Jurkat, Clone E6-1 (cell line): ENCODE measurements around the gene SUN1.

Experiments used
- DNase-seq: peaks from one replicate; pipeline ENCODE4 v3.0.0-alpha.2; 2011; ENCODE audit warnings: low read depth, low spot score
- H3K4me3 ChIP-seq: 2 replicates; pipeline ENCODE4 v1.5.1; 2011; ENCODE audit warnings: mild to moderate bottlenecking, low read length, control low read depth, moderate library complexity

Gene SUN1

DNA sequence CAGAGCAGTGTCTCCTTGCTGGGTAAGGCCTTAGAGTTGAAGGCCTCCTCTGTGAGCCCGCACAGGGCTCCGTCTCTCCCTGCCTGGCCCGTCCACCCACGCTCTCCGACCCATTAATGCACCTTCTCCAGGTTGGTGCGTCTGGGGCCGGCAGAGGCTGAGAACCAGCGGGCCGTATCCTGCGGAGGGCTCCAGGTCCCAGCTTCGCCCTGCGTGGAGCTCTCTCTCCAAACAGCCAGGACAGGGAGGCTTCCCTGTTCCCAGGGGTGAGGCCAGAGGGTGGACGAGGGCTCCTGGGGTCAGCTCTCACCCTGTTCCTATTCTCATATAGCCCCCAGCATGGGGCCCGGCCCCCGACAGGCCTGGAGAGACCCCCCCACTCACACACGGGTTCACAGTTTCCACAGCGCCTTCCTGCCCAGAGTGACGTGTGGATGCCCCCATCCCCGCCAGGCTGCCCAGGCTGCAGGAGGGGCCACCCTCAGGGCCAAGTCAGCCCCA is 78.7 kb downstream of the SUN1 start:
- no peak for DNase-seq
- no peak overlapping the region for H3K4me3 ChIP-seq

- no peak for DNase-seq
- H3K4me3 ChIP-seq = no peak overlapping the region
These were observed 79.7 kb downstream of the SUN1 start for GRCh38 chr7:911791-912480.

GRCh38 chr7:913736-914520 is 81.7 kb downstream of the SUN1 start:
- DNase-seq = no peak
- no peak overlapping the region for H3K4me3 ChIP-seq

- no peak for DNase-seq
- no peak overlapping the region for H3K4me3 ChIP-seq
These were observed 82.4 kb downstream of the SUN1 start for GRCh38 chr7:914521-915194.

DNA sequence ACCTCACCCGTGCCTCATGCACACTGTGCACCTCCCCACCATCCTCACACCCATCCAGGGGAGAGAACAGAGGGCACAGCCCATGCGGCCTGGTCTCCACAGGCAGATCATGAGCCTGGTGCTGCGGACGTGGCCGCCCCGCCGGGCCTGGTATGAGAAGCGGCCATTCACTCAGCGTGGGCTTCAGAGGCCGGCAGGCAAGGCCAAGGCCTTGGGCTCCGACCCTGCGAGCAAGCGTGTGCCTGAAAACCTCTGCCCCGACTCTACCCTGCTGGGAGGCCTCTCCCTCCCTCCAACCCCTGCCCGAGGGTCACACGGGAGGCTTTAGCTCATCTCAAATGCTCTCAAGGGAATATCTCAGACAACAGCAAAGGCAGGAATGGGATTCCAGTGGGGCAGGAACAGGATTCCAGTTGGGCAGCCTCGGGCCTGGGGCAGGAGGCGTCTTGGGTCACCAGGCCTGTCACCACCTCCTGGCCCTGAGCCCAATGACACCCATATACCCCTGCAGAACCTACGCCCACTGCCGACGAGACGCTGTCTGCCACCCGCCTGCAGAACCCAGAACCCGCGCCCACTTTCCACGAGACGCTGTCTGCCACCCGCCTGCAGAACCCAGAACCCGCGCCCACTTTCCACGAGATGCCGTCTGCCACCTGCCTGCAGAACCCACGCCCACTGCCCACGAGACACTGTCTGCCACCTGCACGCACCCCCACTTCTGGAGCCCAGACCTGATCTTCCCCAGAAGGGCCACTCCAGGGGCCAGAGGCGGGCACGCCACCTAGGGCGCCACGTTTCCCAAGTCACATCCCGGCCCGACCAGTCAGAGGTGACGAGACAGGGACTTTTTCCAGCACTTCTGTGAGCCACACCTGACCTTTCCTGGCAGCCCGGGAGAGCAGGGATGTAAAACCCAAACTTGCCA is 83.3 kb downstream of the SUN1 start:
- DNase-seq = no peak
- no peak overlapping the region for H3K4me3 ChIP-seq

GRCh38 chr7:916291-916941 is 84.1 kb downstream of the SUN1 start:
- no peak for DNase-seq
- no peak overlapping the region for H3K4me3 ChIP-seq

DNA sequence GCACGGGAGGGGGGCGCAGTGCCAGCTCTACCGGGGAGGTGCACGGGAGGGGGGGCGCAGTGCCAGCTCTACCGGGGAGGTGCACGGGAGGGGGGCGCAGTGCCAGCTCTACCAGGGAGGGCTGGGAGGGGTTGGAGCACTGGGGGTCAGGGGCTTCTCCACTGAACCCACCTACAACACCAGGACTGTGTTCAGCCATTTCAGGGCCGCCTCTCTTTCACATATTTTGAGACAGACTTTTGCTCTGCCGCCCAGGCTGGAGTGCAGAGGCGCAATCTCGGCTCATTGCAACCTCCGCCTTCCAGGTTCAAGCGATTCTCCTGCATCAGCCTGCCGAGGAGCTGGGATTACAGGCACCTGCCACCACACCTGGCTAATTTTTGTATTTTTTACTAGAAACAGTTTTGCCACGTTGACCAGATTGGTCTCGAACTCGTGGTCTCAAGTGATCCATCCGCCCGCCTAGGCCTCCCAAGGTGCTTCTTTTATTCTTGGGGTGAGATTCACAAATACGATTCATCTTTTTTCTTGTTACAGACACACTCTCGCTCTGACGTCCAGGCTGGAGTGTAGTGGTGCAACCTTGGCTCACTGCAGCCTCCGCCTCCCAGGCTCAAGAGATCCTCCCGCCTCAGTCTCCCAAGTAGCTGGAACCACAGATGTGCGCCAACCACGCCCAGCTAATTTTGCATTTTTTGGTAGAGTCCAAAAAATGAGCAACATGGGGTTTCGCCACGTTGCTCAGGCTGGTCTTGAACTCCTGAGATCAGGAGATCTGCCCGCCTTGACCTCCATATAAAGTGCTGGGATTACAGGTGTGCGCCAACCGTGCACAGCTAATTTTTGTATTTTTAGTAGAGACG is 85.2 kb downstream of the SUN1 start:
- H3K4me3 ChIP-seq = no peak overlapping the region
- no peak for DNase-seq

DNA sequence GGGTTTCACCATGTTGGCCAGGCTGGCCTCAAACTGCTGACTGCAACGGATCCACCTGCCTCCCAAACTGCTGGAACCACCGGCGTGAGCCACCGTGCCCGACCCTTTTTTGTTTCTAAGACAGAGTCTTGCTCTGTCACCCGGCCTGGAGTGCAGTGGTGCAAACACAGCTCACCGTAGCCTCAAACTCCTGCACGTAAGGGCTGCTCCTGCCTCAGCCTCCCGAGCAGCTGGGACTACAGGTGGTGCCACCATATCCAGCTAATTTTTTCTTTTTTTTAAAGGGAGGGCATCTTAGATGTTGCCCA is 85.8 kb downstream of the SUN1 start:
- no peak for DNase-seq
- no peak overlapping the region for H3K4me3 ChIP-seq

GRCh38 chr7:918441-919113 is 86.3 kb downstream of the SUN1 start:
- no peak for DNase-seq

GRCh38 chr7:919114-919442 is 86.8 kb downstream of the SUN1 start:
- DNase-seq = no peak
- no peak overlapping the region for H3K4me3 ChIP-seq

More at GRCh38 chr7:918441-919113, 86.3 kb downstream of the SUN1 start:
- no peak overlapping the region for H3K4me3 ChIP-seq

GRCh38 chr7:919924-920341 is 87.7 kb downstream of the SUN1 start:
- H3K4me3 ChIP-seq = no peak overlapping the region
- DNase-seq = no peak

DNA sequence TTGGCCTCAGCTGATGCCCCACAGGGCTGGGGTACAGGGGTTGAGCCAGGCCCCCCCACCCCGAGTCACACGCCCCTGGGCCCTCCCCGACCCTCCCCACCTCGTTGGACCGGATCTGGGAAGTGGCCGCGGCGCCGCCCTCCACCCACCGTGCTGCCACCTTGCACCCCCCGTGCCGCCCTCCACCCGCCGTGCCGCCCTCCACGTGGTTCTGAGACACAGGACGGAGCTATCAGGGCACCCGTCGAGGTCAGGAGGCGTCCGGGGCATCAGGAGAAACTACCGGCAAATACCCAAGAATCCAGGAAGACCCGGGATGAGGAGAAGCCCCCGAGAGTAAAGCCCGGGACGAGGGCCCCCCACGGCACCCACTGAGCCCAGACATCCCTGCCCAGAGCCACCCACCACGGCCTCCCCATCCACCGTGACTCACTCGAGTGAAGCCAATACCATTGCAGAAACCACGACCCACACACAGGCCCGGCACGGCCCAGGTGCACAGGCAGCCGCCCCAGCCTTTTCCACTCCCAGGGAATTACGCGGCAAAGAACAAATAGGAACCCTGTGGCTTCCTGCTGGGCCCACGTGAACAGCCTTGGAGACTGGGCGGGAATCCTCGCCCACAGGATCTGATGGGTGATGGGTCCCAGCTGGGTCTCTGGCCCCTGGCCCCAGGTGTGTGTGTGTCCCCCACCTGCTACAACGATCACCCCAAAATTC is 88.2 kb downstream of the SUN1 start:
- no peak overlapping the region for H3K4me3 ChIP-seq
- no peak for DNase-seq

DNA sequence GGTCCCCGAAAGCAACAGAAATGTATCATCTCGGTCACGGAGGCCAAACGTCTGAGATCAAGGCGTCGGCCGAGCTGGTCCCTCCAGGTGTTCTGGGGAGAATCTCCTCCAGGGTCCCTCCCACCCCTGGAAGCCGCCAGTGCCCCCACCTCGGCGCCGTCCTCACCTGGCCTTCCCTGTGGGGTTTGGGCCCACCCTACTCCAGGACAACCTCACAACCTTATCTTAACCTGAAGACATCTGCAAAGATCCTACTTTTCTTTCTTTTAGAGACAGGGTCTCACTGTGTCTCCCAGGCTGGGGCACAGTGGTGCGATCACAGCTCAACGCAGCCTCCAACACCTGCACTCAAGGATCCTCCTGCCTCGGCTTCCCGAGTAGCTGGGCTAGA is 88.8 kb downstream of the SUN1 start:
- no peak overlapping the region for H3K4me3 ChIP-seq
- DNase-seq = no peak

DNA sequence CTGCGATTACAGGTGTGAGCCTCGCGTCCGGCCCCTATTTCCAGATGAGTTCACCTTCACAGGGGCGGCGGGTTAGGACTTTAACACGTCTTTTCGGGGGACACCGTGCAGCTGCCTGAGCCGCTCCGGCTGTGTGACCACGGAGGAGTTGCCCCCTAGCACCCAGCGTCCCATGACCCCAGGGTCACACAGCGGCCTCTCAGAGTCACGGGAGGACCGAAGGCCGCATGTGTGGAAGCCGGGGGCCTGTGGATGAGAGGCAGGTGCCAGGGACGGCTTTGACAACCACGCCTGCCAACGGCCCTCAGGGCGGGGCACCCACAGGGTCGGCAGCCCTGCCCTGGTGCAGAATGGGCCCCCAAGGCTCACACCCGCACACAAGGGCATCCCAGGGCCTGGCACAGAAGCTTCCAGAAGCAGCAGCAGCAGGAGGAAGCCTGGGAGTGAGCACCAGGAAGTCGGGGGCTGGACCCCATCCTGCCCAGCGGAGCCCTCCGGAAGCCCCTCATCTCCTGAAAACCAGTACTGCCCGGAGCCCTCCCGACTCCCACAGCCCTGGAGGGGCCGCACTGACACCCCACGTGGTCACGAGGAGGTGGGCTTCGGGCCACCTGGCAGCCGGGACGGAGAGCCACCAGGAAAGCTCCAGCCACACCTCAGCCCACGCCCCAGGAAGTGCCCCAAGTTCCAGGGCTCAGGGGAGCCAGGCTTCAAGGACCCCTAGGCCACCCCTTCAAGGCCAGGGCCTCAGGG is 89.5 kb downstream of the SUN1 start:
- no peak for DNase-seq
- no peak overlapping the region for H3K4me3 ChIP-seq

GRCh38 chr7:922334-923107 is 90.2 kb downstream of the SUN1 start:
- peak overlapping the region; percentile 46 for H3K4me3 ChIP-seq
- DNase-seq = no peak
